K562 (cell line): ENCODE measurements around the gene HOXA5. TPM values are rescaled to one million over a fixed set of nuclear protein-coding genes. Genes with fewer than 3 reads are reported as not detected.

ENCODE experiments used
- ATAC-seq: fragments of 200-7000 bp; cut with Tn5 transposase; 3 replicates; pipeline ENCODE4 v1.9.1; 2020; ENCODE audit warnings: moderate library complexity
- BruUV-seq: library from RNA; stranded (reverse); fragments of 400-500 nt; replicated peaks from 2 replicates; lab custom pipeline; 2021; lab: Mats Ljungman, UMichigan
- CTCF ChIA-PET: fragments of 300-600 bp; formaldehyde crosslinking; extraction: SDS; loops from one replicate; lab custom pipeline; 2021; ENCODE audit warnings: low intra/inter-chr PET ratio; lab: Yijun Ruan, JAX
- POLR2A ChIA-PET: fragments of 300-600, 350-650 bp; sonication (Branson Sonifier 250); formaldehyde crosslinking; extraction: SDS; loops from one replicate; lab custom pipeline; 2021; ENCODE audit warnings: antibody characterized with exemption, inconsistent platforms; lab: Yijun Ruan, JAX
- DNase-seq, 4 experiments: peaks; one replicate each; pipeline versions ENCODE4 v3.0.0 to v3.0.0-alpha.2; 2011 to 2018; ENCODE audit warnings: low spot score in 3 of 4, mixed read lengths in 3 of 4; ENCODE audit errors: extremely low read depth in 1 of 4
- FAIRE-seq: peaks from 2 replicates; lab custom pipeline; 2011; peaks lifted over from hg19 to GRCh38; lab: Jason Lieb, UNC
- H2AFZ ChIP-seq: 2 replicates; pipeline ENCODE4 v1.6.0; 2011; ENCODE audit warnings: low read depth, low read length, control low read depth, inconsistent platforms
- H3K27ac ChIP-seq: fragments of 200-600 bp; 3 replicates; pipeline ENCODE4 v1.8.0; 2011; ENCODE audit warnings: low read depth, mild to moderate bottlenecking, control low read depth, inconsistent platforms, low read length, moderate library complexity, mixed read lengths; ENCODE audit errors: extremely low read depth
- H3K27me3 ChIP-seq, 2 experiments: fragments of 300-600 bp in 1 of 2; 2 replicates in 1 of 2; 3 replicates in 1 of 2; pipeline versions ENCODE4 v1.6.0 to v1.8.0; 2011; ENCODE audit warnings: inconsistent platforms in 2 of 2, low read length in 2 of 2, mild to moderate bottlenecking in 1 of 2, mixed read lengths in 1 of 2, moderate library complexity in 1 of 2; ENCODE audit not compliant: control insufficient read depth in 2 of 2, insufficient read depth in 2 of 2
- H3K36me3 ChIP-seq: fragments of 300-600 bp; 3 replicates; pipeline ENCODE4 v1.8.0; 2011; ENCODE audit warnings: mild to moderate bottlenecking, low read length, inconsistent platforms; ENCODE audit not compliant: control insufficient read depth, insufficient read depth
- H3K4me1 ChIP-seq, 2 experiments: fragments of 200-600 bp in 1 of 2; replicated peaks in 1 of 2; 2 replicates in 1 of 2; 3 replicates in 1 of 2; pipeline versions ENCODE4 v1.5.1 to v1.8.0; 2011; ENCODE audit warnings: inconsistent platforms in 2 of 2, low read length in 2 of 2, mild to moderate bottlenecking in 1 of 2, mixed read lengths in 1 of 2, moderate library complexity in 1 of 2; ENCODE audit not compliant: control insufficient read depth in 2 of 2, insufficient read depth in 2 of 2
- H3K4me2 ChIP-seq: 2 replicates; pipeline ENCODE4 v1.6.1; 2011; ENCODE audit warnings: low read length, control low read depth, inconsistent platforms, mixed read lengths; ENCODE audit not compliant: insufficient read depth
- H3K4me3 ChIP-seq: fragments of 200-600 bp; sonication (generic), shearing (Covaris generic); 2 replicates; pipeline ENCODE4 v1.5.1; 2016; ENCODE audit warnings: control low read depth, inconsistent platforms
- H3K79me2 ChIP-seq: fragments of 200-600 bp; 3 replicates; pipeline ENCODE4 v1.8.0; 2011; ENCODE audit warnings: low read length, inconsistent platforms; ENCODE audit not compliant: control insufficient read depth, insufficient read depth
- H3K9ac ChIP-seq, 2 experiments: 2 replicates each; pipeline versions ENCODE4 v1.6.0 to v1.6.1; 2011; ENCODE audit warnings: low read depth in 2 of 2, low read length in 2 of 2, control low read depth in 1 of 2, inconsistent platforms in 1 of 2, mild to moderate bottlenecking in 1 of 2, mixed read lengths in 1 of 2; ENCODE audit not compliant: insufficient read depth in 1 of 2
- H3K9me1 ChIP-seq: one replicate; pipeline ENCODE4 v1.6.0; 2011; ENCODE audit warnings: inconsistent platforms, mild to moderate bottlenecking, low read length, moderate library complexity; ENCODE audit not compliant: control insufficient read depth, insufficient read depth
- H3K9me3 ChIP-seq: replicated peaks from 2 replicates; pipeline ENCODE4 v1.5.1; 2011; ENCODE audit warnings: low read depth, low read length, inconsistent platforms; ENCODE audit not compliant: control insufficient read depth, insufficient read depth
- H4K20me1 ChIP-seq: replicated peaks from 2 replicates; pipeline ENCODE4 v1.6.1; 2011; ENCODE audit warnings: low read length, inconsistent platforms, mixed read lengths; ENCODE audit not compliant: control insufficient read depth, insufficient read depth
- DMBX1 ChIP-seq: fragments of 250-450 bp; sonication (Bioruptor Pico); IDR thresholded peaks from 2 replicates; pipeline ENCODE4 v1.8.0; 2022; ENCODE audit warnings: inconsistent platforms, mild to moderate bottlenecking, moderate library complexity, borderline replicate concordance
- ESRRB ChIP-seq: fragments of 250-450 bp; sonication (Bioruptor Pico); IDR thresholded peaks from 2 replicates; pipeline ENCODE4 v1.5.0; 2020; ENCODE audit warnings: mild to moderate bottlenecking, moderate library complexity, borderline replicate concordance
- FOSL1 ChIP-seq: fragments of 200-800 bp; sonication (Bioruptor generic); conservative IDR thresholded peaks from 2 replicates; pipeline ENCODE4 v1.6.1; 2016; ENCODE audit warnings: missing genetic modification characterization, missing compliant biosample characterization
- KLF10 ChIP-seq: fragments of 250-450 bp; sonication (Bioruptor Pico); IDR thresholded peaks from 2 replicates; pipeline ENCODE4 v1.6.1; 2021; ENCODE audit warnings: matching md5 sums
- MYBL2 ChIP-seq, 2 experiments: fragments of 450-650 bp in 1 of 2; sonication (generic) in 1 of 2; formaldehyde crosslinking in 1 of 2; IDR thresholded peaks; 2 replicates each; pipeline versions ENCODE4 v1.6.1 to v1.8.1; 2017 to 2022; ENCODE audit warnings: borderline replicate concordance in 1 of 2, inconsistent platforms in 1 of 2, low read depth in 1 of 2, mild to moderate bottlenecking in 1 of 2, missing genetic modification reagents in 1 of 2, moderate library complexity in 1 of 2
- TAF7 ChIP-seq: fragments of 450-650 bp; IDR thresholded peaks from 2 replicates; pipeline ENCODE4 v1.6.1; 2016; ENCODE audit warnings: missing genetic modification characterization, missing compliant biosample characterization
- TFAP4 ChIP-seq: sonication (generic); formaldehyde crosslinking; IDR thresholded peaks from 2 replicates; pipeline ENCODE4 v1.8.0; 2022; ENCODE audit warnings: missing genetic modification reagents, mild to moderate bottlenecking, moderate library complexity, borderline replicate concordance
- ZNF696 ChIP-seq: fragments of 250-450 bp; sonication (Bioruptor Pico); conservative IDR thresholded peaks from 2 replicates; pipeline ENCODE4 v1.4.0; 2020; ENCODE audit warnings: mild to moderate bottlenecking, moderate library complexity
- WGBS: fragments of 100-300 bp; shearing (Covaris generic); methylation state at CpG from one replicate; pipeline ENCODE4 v1.1.6; 2016; ENCODE audit warnings: low coverage, mixed read lengths; ENCODE audit not compliant: insufficient coverage; ENCODE audit errors: missing lambda C conversion rate; 5-methylcytosine and 5-hydroxymethylcytosine counted together
- in situ Hi-C: fragments of 300-500 bp; cut with MboI; formaldehyde crosslinking; loops from 4 replicates; pipeline ENCODE4 v1.15.0; 2018; ENCODE audit warnings: inconsistent platforms, mixed read lengths
- intact Hi-C: fragments of 100-400 bp; cut with micrococcal nuclease; formaldehyde crosslinking; loops from 2 replicates; pipeline ENCODE4 v1.14.2; 2022
- polyA plus RNA-seq, 8 experiments: library from polyadenylated mRNA; depleted of rRNA in 4 of 8; stranded (reverse) in 5 of 8; unstranded in 3 of 8; fragments of >200 nt; fragmentation: Nextera tagmentation in 2 of 8; fragmentation: Illumina TruSeq in 1 of 8; extraction: Ambion mirVana in 2 of 8; extraction: Trizol in 1 of 8; gene quantifications; 2 replicates each; pipeline versions ENCODE4 v1.2.1 to v1.2.3, GENCODE V29; 2011 to 2014; ENCODE audit warnings: inconsistent platforms in 1 of 8, missing spikeins in 1 of 8
- total RNA-seq, 7 experiments: library from RNA; depleted of rRNA in 6 of 7; stranded (reverse); fragments of >200 nt in 6 of 7; fragmentation: Illumina TruSeq in 2 of 7; extraction: Trizol in 2 of 7; gene quantifications; 2 replicates each; pipeline versions ENCODE4 v1.2.1 to v1.2.3, GENCODE V29; 2011 to 2021; ENCODE audit warnings: low replicate concordance in 1 of 7

The HOXA5 gene
- total and polyA plus RNA-seq, 9 of the 15 experiments (the other 6 are each of a cell fraction or from before 2014, with no cell fraction given): 0.13 TPM; not detected in 8

DNA sequence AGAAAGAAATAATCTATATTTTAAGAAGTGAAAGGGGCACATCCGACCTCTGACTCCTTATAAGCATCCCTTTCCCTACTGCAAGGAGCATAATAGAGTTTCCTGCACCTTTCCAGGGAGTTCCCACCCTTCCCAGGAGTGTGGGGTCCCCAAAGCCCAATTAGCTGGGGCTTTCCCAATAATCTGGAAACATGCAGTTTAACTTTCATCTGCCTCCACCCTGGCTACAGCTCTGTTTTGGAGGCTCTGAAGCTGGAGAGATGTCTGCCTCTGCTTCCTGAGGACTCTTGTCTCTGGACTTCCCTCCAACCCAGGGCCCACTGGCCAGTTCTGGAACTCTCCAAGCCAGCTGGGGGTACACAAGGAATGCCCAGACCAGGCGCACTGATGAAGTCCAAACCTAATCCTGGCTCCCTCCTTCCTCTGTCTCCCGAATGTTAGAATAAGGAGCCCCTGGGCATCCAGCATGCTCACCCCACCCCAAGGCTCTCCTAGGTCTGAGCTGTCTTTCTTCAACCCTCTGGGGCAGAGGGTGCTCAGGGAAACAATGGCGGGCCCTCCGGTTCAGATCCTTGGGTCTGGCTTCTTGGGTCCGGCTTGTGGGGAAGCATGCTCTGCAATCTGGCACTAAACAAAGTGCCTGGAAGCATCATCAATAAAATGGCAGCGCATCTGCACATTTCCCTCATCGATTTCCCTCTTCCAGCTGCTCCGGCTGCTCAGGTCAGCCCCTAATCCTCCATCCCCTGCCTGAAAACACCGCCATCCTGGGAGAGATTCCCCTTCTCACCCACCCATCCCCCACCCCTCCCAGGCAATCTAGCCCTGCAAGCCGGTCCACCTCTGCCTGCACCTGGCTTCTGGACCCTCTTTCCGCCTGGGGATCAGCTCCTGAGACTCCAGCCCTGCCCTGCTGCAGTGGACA, 26.3 kb downstream of the HOXA5 start:
- BruUV-seq: no TSS peak
- ChIA-PET CTCF (no interaction called here), POLR2A (interaction anchor here (0.7 kb wide), 1 partner anchor 669 kb away, joined by 3 read pairs; no protein-coding TSS in a partner anchor)
- H3K9me3 ChIP-seq: no peaks in the 10 kb centered on the region
- FAIRE-seq (no peak), DNase-seq (no peak), ATAC-seq (no peak)
- TF ChIP-seq TFAP4: no peak
- TF ChIP-seq TAF7 (tag): no peak
- TF ChIP-seq MYBL2 (IDR thresholded peaks at IDR 0.05; ENCODE audit: low read depth): no peak
- TF ChIP-seq MYBL2 (CRISPR knock-in tag; IDR thresholded peaks at IDR 0.05; ENCODE audit: borderline replicate concordance): no peak
- TF ChIP-seq ESRRB (CRISPR knock-in tag): no peak
- no peak for TF ChIP-seq FOSL1 (tag)
- TF ChIP-seq ZNF696: no peak
- no peak for TF ChIP-seq DMBX1
- TF ChIP-seq KLF10: no peak
- H3K4me3 ChIP-seq: no peak overlapping the region
- no peak overlapping the region for H2AFZ ChIP-seq
- H4K20me1 ChIP-seq: peaks cover 6% of the 10 kb centered on the region; the same call in 1 of the 2 replicates
- no peak overlapping the region for H3K27ac ChIP-seq
- no peaks in the 10 kb centered on the region for H3K9me1 ChIP-seq
- peaks cover 0 to 16% of the 10 kb centered on the region in 2 experiments; a peak in 2 of 5 replicates for H3K4me1 ChIP-seq
- in situ Hi-C loops: no loop called here
- peaks cover 40 to 66% of the 10 kb centered on the region in 2 experiments for H3K27me3 ChIP-seq
- no peaks in the 10 kb centered on the region for H3K79me2 ChIP-seq
- 4% methylated on average over 8 of the region's 12 CpGs for WGBS
- intact Hi-C loops: no loop called here
- H3K4me2 ChIP-seq: no peak overlapping the region
- no peaks in the 10 kb centered on the region for H3K36me3 ChIP-seq
- H3K9ac ChIP-seq: no peak overlapping the region
